ENCODE measurements around the gene LRCOL1. TPM values are rescaled to one million over a fixed set of nuclear protein-coding genes. Genes with fewer than 3 reads are reported as not detected.

LRCOL1 gene
- total RNA-seq, 2 experiments from 2014 or later: not detected

DNA sequence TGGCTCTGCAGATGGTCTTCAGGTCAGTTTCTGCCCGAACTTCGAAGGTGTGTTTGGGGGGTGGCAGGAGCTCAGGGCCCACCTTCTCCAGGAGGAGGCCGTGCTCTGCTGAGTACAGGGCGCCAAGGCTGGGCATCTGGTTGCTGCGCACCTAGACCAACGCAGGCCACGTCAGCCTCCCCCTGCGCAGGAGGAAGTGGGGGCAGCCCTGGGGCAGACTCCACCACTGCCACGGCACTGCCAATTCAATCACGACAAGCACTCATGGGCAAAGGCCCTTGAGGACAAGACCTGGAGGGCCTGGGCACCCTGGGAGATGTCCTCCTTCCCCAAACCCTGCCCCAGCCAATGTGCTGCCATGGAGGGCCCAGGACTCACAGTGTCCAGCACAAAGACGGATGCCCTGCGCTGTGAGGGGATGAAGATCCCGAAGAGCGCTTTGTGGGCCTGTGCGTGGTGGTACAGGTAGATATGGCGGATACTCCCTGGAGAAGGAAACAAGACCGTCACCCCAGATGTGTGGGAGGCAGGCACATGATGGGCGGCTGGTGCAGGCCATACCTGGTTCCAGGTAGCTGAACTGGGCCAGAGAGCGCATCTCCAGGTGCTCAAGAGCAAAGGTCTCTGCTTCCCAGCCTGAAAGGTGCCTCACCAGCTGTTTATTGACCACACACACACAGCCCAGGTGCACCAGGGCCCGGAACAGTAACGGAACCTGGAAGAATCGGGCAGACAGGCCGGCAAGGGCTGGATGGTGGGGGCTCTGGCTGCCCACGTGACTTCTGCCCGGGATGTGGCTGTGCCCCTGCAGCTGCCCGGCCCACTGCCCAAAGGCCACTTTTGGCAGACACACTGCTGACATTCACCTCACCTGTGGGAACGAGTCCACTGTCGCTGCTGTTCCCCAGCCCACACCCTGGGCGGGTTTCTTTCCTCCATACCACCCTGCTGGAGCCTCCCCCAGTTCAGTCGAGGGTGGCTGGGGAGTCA, 32.8 kb upstream of the LRCOL1 start:
- CTCF ChIA-PET: no interaction called here
- Mint-ChIP-seq H3K27me3 (no peaks in the 10 kb centered on the region), H3K4me3 (no peak overlapping the region), H3K4me1 (peaks cover 24% of the 10 kb centered on the region), H3K27ac (no peak overlapping the region), H3K36me3 (peaks cover 43% of the 10 kb centered on the region), H3K9me3 (ENCODE audit: low read depth) (no peaks in the 10 kb centered on the region)
- no peak for ATAC-seq
- no peak for DNase-seq

DNA sequence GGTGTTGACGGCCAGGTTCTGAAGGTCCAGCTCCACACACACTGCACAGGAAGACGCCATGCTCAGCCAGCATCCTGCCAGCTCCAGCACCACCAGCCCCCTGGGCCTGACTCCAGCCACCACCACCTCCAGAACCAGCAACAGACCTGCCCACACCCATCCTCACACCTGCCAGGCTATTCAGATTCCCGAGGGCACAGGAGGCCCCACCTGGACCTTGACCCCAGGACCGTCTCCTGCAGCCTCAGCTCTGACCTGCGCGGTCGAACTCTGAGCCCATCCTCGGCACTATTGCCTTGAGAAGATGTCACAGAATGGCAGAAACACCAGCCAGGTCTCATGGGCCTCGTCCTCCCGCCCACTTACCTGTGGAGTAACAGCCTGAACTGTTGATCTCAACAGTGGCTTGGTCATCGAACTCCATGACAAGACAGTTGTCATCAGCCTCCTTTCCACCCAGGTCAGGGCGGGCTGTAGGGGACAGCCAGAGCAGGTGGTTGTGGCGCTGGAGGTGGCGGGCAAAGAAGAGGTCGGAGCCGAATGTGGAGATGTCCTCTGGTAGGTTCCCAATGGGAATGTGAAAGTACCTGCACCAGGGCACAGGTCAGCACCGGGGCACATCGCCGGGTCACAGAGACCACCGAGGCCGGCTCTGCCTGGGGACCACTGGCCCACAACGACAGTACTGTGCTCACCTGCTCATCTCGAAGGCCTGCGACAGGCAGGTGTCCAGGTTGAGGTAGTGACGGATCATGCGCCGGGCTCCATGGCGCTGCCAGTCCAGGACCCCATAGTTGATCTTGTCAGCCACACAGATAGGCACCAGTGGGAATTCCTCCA, 31.6 kb upstream of the LRCOL1 start:
- Mint-ChIP-seq H3K36me3 (peaks cover 44% of the 10 kb centered on the region), H3K4me3 (no peak overlapping the region)
- CTCF ChIA-PET: interaction anchor here (1.0 kb wide), 1 partner anchor 9 kb away, joined by 3 read pairs; no protein-coding TSS in a partner anchor

DNA sequence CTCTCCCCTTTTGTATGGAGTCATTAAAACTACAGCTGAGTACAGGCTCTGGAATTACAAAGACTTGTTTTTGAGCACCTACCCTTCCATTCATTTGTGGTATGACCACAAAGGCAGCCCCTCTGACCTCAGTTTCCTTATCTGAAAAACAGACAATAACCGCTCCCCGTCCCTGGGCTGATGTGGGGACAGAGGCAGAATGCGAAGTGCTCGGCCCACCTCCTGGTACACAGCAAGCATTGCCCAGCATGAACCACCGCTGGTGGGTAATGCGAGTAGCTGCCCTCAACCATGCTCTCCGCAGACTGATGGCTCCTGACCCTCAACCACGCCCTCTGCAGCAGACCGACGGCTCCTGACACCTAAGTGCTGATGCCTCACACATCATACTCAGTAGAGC, 30.6 kb upstream of the LRCOL1 start:
- Mint-ChIP-seq H3K4me3 (no peak overlapping the region), H3K36me3 (peaks cover 42% of the 10 kb centered on the region), H3K27ac (no peak overlapping the region), H3K4me1 (peaks cover 16% of the 10 kb centered on the region), H3K27me3 (no peaks in the 10 kb centered on the region), H3K9me3 (ENCODE audit: low read depth) (no peaks in the 10 kb centered on the region)
- CTCF ChIA-PET: interaction anchor here (1.0 kb wide), 1 partner anchor 8 kb away, joined by 3 read pairs; no protein-coding TSS in a partner anchor
- ATAC-seq (no peak), DNase-seq (no peak)

More for the DNA sequence above, 31.6 kb upstream of the LRCOL1 start:
- ATAC-seq: no peak
- no peaks in the 10 kb centered on the region for H3K9me3 Mint-ChIP-seq (ENCODE audit: low read depth)
- H3K27me3 Mint-ChIP-seq: no peaks in the 10 kb centered on the region
- DNase-seq: no peak
- H3K27ac Mint-ChIP-seq: no peak overlapping the region
- peaks cover 19% of the 10 kb centered on the region for H3K4me1 Mint-ChIP-seq

DNA sequence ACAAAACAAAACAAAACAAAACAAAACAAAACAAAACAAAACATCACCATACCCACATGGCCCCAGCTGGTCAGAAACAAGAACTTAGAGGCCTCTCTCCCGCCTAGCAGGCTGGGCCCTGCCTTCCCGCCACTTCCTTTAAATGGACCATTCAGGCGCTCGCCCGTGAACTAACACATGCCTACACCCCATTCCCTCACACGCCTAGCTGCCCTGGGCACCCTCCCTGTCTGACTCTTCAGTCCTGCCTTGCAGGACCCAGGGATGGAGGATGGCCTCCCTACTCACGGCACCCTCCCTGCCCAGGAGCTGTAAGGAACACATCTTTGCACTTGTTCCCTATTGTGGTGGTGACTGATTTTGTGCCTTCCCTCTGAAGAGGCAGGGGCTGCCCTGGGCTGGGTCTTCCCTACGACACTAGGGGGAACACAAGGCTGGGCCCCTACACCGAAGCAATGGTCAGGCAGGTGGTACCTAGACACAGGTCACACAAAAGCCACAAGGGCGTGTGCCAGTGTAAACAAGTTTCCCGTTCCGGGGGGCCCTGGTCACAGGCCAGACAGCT, 29.7 kb upstream of the LRCOL1 start:
- H3K4me3 Mint-ChIP-seq: no peak overlapping the region
- no peaks in the 10 kb centered on the region for H3K27me3 Mint-ChIP-seq
- DNase-seq (no peak), ATAC-seq (no peak)
- H3K4me1 Mint-ChIP-seq: peaks cover 16% of the 10 kb centered on the region
- H3K27ac Mint-ChIP-seq: no peak overlapping the region
- peaks cover 47% of the 10 kb centered on the region for H3K36me3 Mint-ChIP-seq
- H3K9me3 Mint-ChIP-seq (ENCODE audit: low read depth): no peaks in the 10 kb centered on the region
- CTCF ChIA-PET: interaction anchor here (0.9 to 1.9 kb wide), 2 partner anchors 24 to 79 kb away, joined by 3 to 6 read pairs; no protein-coding TSS in a partner anchor

DNA sequence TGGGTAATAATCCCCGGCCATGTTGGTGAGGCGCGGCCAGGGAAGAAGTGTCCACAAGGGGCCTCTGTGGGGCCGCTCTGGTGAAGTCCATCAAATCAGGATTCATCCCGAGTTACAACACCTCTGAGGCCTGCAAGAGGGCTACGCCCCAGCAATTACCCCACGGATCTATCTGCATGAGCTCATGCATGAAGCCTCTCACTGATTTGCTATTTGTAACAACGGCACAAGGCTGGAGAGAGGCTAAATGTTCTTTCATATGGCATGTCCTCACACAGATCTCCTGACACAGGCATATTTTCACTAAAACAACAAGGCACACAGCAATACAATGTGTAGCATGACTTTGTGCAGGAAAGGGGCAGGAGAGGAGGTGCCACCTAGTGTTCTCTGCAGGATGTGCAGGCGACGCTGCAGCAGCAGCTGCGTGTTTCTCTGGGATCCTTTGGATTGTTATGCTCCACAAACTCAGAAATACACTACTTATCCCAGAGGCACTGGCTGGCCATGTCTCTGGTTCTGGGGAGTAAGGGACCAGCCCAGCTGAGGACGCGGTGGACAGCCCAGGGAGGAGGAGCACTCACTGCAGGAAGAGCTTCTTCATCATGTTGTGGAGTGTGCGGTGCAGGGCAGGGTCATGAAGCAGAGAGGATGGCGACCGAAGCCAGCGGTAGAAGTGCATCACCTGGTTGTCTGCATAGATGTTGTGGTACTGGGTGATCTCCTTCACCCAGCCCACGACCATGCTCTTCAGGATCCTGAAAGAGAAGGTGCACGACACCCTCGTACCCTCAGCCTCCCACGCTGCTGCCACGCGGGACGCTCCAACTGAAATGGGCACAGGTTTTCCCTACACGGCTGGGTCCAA, 28.4 kb upstream of the LRCOL1 start:
- DNase-seq (no peak), ATAC-seq (no peak)
- H3K27ac Mint-ChIP-seq: no peak overlapping the region
- no peaks in the 10 kb centered on the region for H3K9me3 Mint-ChIP-seq (ENCODE audit: low read depth)
- no peaks in the 10 kb centered on the region for H3K27me3 Mint-ChIP-seq
- CTCF ChIA-PET: interaction anchor here (0.7 to 1.9 kb wide), 10 partner anchors 10 to 224 kb away, joined by 3 to 6 read pairs (median 3); no protein-coding TSS in a partner anchor
- H3K4me3 Mint-ChIP-seq: no peak overlapping the region
- H3K36me3 Mint-ChIP-seq: peaks cover 51% of the 10 kb centered on the region
- H3K4me1 Mint-ChIP-seq: peaks cover 16% of the 10 kb centered on the region

DNA sequence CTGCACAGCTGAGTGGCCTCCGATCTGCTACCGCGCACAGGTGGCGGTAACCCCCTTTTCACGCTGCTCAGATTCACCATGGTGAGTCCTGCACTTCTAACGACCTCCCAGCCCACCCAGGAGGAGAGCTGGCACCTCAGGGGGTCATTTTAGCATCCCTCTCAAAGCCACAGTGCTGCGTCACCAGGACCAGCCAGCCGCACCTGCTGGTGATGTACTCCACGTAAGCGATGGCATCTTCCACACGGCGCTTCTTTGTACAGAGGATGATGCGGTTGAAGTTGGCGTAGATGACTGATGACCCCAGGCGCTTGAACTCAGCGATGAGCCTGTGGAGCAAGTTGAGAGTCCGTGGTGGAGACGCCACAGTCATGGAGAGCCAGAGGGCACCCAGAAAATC, 27.4 kb upstream of the LRCOL1 start:
- CTCF ChIA-PET: interaction anchor here (1.2 to 1.5 kb wide), 2 partner anchors 11 to 37 kb away, joined by 3 to 4 read pairs; no protein-coding TSS in a partner anchor
- H3K9me3 Mint-ChIP-seq (ENCODE audit: low read depth): no peaks in the 10 kb centered on the region
- H3K27ac Mint-ChIP-seq: no peak overlapping the region
- H3K36me3 Mint-ChIP-seq: peaks cover 58% of the 10 kb centered on the region
- H3K4me3 Mint-ChIP-seq: no peak overlapping the region
- DNase-seq (no peak), ATAC-seq (no peak)
- H3K27me3 Mint-ChIP-seq: no peaks in the 10 kb centered on the region
- H3K4me1 Mint-ChIP-seq: peaks cover 16% of the 10 kb centered on the region

DNA sequence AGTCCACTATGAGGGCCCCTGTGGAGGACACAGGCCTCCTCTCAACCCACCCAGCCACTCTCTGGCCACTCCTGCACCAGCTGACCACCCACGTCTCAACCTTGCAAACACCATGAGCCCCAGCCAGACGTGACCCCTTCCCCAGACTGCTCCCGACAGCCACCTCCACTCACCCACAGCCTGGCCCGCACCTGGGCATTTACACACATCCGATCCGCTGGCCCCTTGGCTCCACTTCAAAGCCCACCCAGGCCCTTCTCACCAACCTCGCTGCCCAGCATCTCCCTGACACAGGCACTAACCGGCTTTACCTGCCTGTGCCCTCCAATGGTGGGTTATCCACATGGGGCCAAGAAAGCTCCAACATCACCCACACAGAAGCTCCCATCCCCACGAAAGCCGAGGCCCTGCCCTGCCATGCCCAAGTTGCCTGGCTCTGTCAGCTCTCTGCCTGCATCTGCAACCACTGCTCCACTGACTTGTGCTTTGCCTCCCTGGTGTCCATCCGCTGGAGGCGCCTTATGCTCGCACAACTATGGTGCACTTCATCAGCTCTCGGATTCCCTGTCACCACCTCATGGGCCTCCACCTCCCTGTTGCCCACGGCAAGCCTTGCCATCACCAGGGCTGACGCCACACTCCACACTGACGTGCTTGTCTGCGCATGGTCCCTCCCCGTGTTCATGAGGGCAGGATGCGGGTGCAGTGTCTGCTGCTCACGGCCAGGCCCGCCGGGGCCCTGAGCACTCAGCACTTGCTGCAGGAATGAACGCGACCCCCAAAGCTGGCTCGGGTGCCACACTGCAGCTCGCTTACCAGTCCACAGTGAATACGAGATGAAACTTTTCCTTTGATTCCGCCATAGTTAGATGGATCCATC, 24.9 kb upstream of the LRCOL1 start:
- peaks cover 70% of the 10 kb centered on the region for H3K36me3 Mint-ChIP-seq
- no peaks in the 10 kb centered on the region for H3K9me3 Mint-ChIP-seq (ENCODE audit: low read depth)
- H3K27ac Mint-ChIP-seq: peak overlapping the region; percentile 50
- no peak overlapping the region for H3K4me3 Mint-ChIP-seq
- CTCF ChIA-PET: interaction anchor here (2.6 kb wide), 1 partner anchor 21 kb away, joined by 8 read pairs; no protein-coding TSS in a partner anchor
- peaks cover 2% of the 10 kb centered on the region for H3K4me1 Mint-ChIP-seq
- DNase-seq (no peak), ATAC-seq (no peak)
- H3K27me3 Mint-ChIP-seq: no peaks in the 10 kb centered on the region

DNA sequence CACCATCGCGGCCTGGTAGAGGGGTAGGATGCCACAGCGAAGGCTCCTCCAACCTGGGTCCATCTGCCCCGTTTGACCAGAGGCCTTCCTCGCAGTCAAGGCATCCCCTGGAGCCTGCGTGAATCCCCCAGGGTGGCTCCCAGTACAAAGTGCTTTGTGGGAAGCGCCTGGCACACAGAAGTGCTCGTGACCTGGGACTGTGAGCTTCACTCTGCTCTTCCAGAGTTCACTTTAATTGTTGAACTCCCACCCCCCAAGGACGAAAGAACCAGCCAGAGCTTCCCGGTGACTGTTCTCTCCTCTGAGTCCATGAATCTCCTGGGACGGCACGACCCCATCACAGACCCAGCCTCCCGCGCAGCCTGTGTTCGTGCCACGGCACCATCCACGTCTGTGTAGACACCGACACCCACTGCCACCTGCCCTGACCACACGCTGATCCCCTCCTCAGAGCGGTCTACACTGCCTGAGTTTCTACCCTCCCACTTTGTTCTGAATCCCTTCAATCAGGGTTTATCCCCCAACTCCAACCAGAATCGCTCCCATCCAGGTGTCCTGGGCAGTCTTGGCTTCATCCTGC, 24.1 kb upstream of the LRCOL1 start:
- Mint-ChIP-seq H3K36me3 (peaks cover 76% of the 10 kb centered on the region), H3K27me3 (no peaks in the 10 kb centered on the region), H3K9me3 (ENCODE audit: low read depth) (no peaks in the 10 kb centered on the region), H3K27ac (no peak overlapping the region), H3K4me1 (peaks cover 2% of the 10 kb centered on the region), H3K4me3 (no peak overlapping the region)
- no peak for ATAC-seq
- no peak for DNase-seq
- CTCF ChIA-PET: no interaction called here

DNA sequence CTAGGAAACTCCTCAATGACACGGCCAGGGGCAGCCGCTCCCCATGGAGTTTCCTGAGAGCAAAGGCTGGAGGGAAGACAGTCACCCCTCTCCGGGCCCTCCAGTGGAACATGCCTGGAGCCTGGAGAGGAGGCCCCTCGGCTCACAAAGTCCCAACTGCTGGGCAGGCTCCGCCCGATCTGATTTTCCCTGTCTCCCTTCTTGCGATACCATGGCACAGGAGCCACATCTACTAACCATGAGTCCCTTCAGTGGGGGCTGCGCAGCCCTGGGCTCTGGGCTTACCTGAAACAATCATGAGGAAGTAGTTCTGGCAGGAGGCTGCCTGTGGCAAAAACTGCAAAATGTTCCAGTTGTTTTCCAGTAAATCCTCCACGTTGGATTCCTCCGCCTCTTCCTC, 23.5 kb upstream of the LRCOL1 start:
- H3K36me3 Mint-ChIP-seq: peaks cover 74% of the 10 kb centered on the region
- no peaks in the 10 kb centered on the region for H3K27me3 Mint-ChIP-seq
- H3K4me3 Mint-ChIP-seq: no peak overlapping the region
- no peak for ATAC-seq
- no peak for DNase-seq
- H3K4me1 Mint-ChIP-seq: peaks cover 2% of the 10 kb centered on the region
- no peak overlapping the region for H3K27ac Mint-ChIP-seq
- no peaks in the 10 kb centered on the region for H3K9me3 Mint-ChIP-seq (ENCODE audit: low read depth)
- CTCF ChIA-PET: no interaction called here

DNA sequence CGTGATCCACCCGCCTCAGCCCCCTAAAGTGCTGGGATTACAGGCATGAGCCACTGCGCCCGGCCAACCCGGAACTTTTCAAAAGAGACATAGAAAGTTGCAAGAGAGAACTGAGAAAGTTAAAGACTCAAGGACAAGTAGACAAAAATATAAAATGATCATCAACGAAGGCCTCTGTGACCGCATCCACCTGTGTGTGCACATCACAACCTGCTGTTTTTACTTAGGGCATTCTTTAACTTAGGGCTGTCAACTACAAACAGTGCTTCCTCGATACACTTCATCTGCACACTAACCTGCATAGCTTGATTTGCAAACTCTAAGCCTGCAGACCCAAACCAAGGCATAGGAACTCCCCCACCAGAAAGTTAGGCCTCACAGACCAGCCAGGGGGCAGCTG, 23.0 kb upstream of the LRCOL1 start:
- no peak overlapping the region for H3K27ac Mint-ChIP-seq
- H3K36me3 Mint-ChIP-seq: peaks cover 72% of the 10 kb centered on the region
- H3K27me3 Mint-ChIP-seq: no peaks in the 10 kb centered on the region
- no peaks in the 10 kb centered on the region for H3K9me3 Mint-ChIP-seq (ENCODE audit: low read depth)
- no peak overlapping the region for H3K4me3 Mint-ChIP-seq
- H3K4me1 Mint-ChIP-seq: peaks cover 2% of the 10 kb centered on the region
- no peak for ATAC-seq
- CTCF ChIA-PET: interaction anchor here (0.9 to 1.0 kb wide), 2 partner anchors 8 to 17 kb away, joined by 3 read pairs; no protein-coding TSS in a partner anchor
- no peak for DNase-seq

DNA sequence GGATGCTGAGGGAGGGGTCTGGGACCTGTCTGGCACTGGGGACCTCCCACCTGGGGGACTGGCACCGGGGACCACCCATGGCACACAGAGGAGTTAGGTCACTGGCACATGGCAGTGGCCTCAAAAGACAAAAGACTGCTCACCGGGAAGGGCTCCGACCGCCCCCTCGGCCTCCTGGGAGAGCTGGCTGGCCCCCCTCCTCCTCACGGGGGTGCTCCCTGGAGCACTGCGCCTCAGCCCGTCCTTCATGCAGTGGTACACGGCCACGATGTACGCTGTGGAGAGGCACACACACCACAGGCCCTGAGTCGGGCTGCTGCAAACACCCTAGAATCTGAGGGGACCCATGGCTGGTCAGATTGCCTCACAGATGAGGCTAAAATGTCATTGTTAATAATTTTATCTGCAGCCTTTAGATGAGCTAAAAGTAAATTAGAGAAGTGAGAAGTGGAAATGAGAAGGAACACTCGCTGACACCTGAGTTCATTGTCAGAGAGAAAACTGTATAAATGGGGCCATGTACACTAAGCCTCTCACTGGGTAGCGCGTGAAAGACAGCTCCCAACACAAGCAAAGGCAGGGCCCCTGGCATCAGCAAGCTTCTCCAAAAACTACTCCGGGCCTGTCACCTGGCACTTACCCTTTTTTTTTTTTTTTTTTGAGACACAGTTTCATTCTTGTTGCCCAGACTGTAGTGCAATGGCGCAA, 22.3 kb upstream of the LRCOL1 start:
- ATAC-seq (no peak), DNase-seq (no peak)
- Mint-ChIP-seq H3K4me3 (no peak overlapping the region), H3K36me3 (peaks cover 67% of the 10 kb centered on the region), H3K4me1 (peaks cover under 1% of the 10 kb centered on the region), H3K27me3 (no peaks in the 10 kb centered on the region), H3K9me3 (ENCODE audit: low read depth) (no peaks in the 10 kb centered on the region), H3K27ac (no peak overlapping the region)
- CTCF ChIA-PET: interaction anchor here (0.9 to 1.6 kb wide), 3 partner anchors 9 to 18 kb away, joined by 3 to 4 read pairs (median 3); no protein-coding TSS in a partner anchor

Data from activated CD8-positive, alpha-beta memory T cell treated with anti-CD3 and anti-CD28 coated beads, Interleukin-2, amount 10 ng/mL, durations not matched to agents 7 days and 5 days (primary cell).